ENCODE data around the gene AEBP2.
"Not testable (repeated sequence)": the region's sequence is repeated elsewhere in the genome, so short reads cannot be mapped to it uniquely, and the experiment has no call there.

Gene AEBP2

GRCh38 chr12:19419086-19419485, 20.2 kb upstream of the AEBP2 start:
- DNase-seq (ENCODE audit: low read depth in 4 of 4, low spot score in 1 of 4), result no peak

DNA sequence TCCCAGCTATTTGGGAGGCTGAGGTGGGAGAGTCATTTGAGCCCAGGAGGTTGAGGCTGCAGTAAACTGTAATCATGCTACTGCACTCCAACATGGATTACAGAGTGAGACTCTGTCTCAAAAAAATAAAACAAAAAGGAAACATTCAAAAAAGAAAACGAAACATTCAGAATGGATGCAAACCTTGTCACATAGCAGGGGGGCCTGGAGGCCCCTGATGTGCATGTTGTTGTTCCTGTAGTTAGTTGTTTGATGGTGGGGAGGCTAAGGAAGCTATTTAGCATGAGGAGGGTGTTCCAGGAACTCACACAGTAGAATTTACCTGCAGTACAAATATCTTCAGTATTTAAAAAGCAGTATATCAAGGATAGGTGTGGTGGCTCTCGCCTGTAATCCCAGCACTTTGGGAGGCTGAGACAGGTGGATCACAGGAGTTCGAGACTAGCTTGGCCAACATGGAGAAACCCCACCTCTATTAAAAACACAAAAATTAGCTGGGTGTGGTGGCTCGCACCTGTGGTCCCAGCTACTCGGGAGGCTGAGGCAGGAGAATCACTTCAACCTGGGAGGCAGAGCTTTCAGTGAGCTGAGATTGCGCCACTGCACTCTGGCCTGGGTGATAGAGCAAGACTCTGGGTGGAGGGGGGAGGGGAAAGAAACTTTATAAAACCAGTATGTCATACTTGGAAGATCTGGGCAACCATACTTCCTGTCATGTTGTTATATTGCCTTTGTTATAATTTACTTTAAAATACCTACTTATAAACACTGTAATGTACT, 17.6 kb upstream of the AEBP2 start:
- no peak for DNase-seq (ENCODE audit: low read depth in 4 of 4, low spot score in 1 of 4)

GRCh38 chr12:19423166-19423930, 15.9 kb upstream of the AEBP2 start:
- no peak for DNase-seq (ENCODE audit: low read depth in 4 of 4, low spot score in 1 of 4)

DNA sequence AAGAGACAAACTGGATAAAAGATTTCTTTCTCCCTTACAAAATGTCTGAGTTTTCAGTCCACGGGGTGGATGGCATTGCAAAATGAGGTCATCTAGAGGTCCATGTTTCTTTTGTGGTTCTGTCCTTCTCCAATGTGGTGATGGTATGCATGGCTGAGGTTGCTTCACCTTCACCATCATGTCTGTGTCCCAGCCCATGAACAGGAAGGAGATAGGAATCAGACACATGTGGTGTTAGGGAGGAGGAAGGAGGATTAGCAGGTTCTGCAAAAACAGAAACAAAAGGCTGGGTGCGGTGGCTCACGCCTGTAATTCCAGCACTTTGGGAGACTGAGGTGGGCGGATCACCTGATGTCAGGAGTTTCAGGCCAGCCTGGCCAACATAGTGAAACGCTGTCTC, 11.0 kb upstream of the AEBP2 start:
- no peak for DNase-seq (ENCODE audit: low read depth in 4 of 4, low spot score in 1 of 4)

DNA sequence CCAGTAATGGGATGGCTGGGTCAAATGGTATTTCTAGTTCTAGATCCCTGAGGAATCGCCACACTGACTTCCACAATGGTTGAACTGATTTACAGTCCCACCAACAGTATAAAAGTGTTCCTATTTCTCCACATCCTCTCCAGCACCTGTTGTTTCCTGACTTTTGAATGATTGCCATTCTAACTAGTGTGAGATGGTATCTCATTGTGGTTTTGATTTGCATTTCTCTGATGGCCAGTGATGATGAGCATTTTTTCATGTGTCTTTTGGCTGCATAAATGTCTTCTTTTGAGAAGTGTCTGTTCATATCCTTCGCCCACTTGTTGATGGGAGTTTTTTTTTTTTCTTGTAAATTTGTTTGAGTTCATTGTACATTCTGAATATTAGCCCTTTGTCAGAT, 9.8 kb upstream of the AEBP2 start:
- DNase-seq (ENCODE audit: low read depth in 4 of 4, low spot score in 1 of 4), result not testable (repeated sequence)

DNA sequence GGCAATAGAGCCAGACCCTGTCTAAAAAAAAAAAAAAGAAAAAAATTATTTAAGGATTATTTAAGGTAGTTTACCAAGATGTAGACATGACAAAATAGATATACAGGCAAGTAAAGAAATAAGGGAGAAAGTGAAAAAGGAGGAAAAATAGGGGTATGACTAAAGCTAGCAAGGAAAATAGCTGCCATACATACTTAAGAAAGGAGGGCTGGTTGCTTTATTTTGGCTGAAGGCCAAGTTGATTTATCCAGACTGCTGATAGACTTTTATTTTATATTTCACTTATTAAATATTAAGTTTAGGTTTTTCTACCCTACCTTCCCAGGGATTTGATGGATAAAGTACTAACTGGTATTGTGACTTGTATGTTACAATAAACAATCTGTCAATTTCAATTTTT, 8.3 kb upstream of the AEBP2 start:
- no peak for DNase-seq (ENCODE audit: low read depth in 4 of 4, low spot score in 1 of 4)

DNA sequence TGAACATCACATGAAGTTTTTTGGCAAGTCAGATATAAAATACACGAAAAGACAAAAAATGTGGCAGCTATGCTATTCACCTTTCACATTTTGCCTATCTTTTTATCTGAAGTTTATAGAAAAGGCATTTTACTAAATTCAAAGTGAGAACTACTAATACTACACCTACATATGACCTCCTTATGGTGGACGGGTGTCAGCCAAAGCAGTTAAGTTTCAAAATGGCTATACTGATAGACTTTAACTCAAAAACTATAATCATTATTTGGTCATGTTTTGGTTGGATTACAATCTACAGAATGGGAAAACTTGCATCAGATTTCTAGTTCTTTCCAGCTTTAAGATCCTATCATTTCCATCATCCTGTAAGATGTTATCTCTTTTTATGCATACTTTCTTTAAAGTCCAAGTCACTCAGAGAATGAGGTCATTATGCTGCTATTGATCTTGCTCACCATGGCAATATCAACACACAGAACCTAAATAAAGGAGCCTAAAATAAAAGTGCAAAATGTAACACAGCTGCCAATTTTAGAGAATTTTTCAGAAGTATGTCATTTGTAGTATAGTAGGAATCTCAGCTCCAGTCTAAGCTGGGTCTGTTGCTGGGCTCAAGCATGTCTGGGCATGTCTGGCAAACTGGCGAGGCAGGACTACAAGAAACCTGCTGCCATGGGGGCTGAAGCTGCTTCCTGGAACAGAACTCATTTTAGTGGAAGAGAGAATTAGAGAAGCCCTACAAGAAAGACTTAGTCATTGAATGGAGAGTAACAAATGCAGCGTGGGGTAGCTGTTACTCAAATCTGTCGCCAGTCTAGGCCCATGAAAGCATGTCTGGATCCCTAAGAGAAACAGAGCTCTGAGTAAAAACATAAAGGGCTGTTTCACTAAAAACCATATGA, 7.6 kb upstream of the AEBP2 start:
- peak in 1 of 4 experiments; percentile 25 for DNase-seq (ENCODE audit: low read depth in 4 of 4, low spot score in 1 of 4)

- no peak for DNase-seq (ENCODE audit: low read depth in 4 of 4, low spot score in 1 of 4)
These were observed 6.8 kb upstream of the AEBP2 start for GRCh38 chr12:19432309-19433170.

- no peak for DNase-seq (ENCODE audit: low read depth in 4 of 4, low spot score in 1 of 4)
These were observed 4.8 kb upstream of the AEBP2 start for GRCh38 chr12:19434538-19434937.

GRCh38 chr12:19435831-19436497, 3.3 kb upstream of the AEBP2 start:
- no peak for DNase-seq (ENCODE audit: low read depth in 4 of 4, low spot score in 1 of 4)

DNA sequence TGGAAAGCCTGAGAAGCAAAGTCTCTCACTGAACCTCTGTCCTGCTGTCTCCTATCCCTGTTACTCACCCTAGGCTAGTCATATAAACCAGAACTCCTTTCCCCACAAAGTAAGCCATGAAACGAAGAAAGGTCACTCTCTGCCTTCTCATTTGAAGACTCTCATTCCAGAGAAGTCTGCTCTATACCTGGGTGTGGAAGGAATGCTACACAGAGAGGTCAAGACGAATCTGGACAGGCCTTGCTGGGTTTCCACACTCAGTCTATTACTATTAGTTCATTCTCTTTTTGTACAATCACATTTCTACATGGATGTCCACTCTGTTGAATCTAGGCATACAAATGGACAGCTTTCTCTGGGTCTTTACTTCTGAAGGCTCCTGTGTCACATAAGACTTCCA, 2.4 kb upstream of the AEBP2 start:
- DNase-seq (ENCODE audit: low read depth in 4 of 4, low spot score in 1 of 4), result no peak

- DNase-seq (ENCODE audit: low read depth in 4 of 4, low spot score in 1 of 4), result no peak
These were observed 1.3 kb upstream of the AEBP2 start for GRCh38 chr12:19437996-19438395.

- peak; percentile 18 to 42 (median 31) for DNase-seq (ENCODE audit: low read depth in 4 of 4, low spot score in 1 of 4)
These were observed 947 bp downstream of the AEBP2 start for GRCh38 chr12:19440019-19440858.

GRCh38 chr12:19440916-19441315, 1.6 kb downstream of the AEBP2 start:
- no peak for DNase-seq (ENCODE audit: low read depth in 4 of 4, low spot score in 1 of 4)

- no peak for DNase-seq (ENCODE audit: low read depth in 4 of 4, low spot score in 1 of 4)
These were observed 4.3 kb downstream of the AEBP2 start for GRCh38 chr12:19443585-19443984.

DNA sequence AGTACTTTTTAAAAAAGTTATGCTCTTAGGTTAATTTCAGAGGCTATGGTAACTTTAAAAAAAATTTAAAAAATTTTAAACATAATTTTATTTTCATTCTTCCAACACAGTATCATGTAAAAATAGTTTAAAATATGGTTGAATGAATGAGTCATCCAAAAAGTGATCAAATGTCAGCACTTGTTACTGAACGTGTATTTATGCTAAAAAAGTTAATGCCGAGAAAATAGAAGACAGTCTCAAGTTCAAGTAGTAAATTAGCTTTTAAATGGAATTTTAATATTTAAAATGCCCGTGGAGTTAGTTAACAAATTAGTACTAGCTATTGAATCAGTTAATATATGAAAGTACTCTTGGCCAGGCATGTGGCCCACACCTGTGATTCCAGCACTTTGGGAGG, 4.8 kb downstream of the AEBP2 start:
- DNase-seq (ENCODE audit: low read depth in 4 of 4, low spot score in 1 of 4), result no peak

- no peak for DNase-seq (ENCODE audit: low read depth in 4 of 4, low spot score in 1 of 4)
These were observed 8.1 kb downstream of the AEBP2 start for GRCh38 chr12:19447386-19447785.

DNA sequence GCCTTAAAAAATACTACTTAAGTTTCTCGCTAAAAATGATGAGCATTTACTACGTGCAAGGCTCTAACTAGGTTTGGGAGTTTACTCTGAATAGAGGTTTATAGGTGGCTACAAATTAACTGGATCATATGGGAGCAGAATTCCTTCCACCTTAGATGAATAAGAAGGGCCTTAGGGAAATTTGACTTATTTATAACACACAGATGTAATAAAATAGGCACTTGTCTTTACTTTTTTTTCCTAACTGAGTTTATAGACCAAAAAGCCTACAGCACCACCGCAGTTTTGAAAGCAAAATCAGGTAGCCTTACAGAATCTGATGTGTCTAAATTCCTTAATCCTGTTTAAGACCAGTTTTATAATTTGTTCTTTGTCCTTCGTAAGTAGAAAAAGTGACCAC, 10.5 kb downstream of the AEBP2 start:
- no peak for DNase-seq (ENCODE audit: low read depth in 4 of 4, low spot score in 1 of 4)

- DNase-seq (ENCODE audit: low read depth in 4 of 4, low spot score in 1 of 4), result no peak
These were observed 11.1 kb downstream of the AEBP2 start for GRCh38 chr12:19450362-19450761.

Data from stimulated activated CD4-positive, alpha-beta T cell treated with anti-CD3 and anti-CD28 coated beads, Interleukin-1b, Interleukin-23, amount 100 ng/mL, for 24 hours (primary cell).